GM23338 (cell line): ENCODE measurements around the gene RPL27A.

ENCODE experiments used
- TF ChIP-seq, protein P1 (sequence below), 2 experiments: fragments of 200-600 bp in 1 of 2; sonication (generic) in 1 of 2; conservative IDR thresholded peaks; 2 replicates each; pipeline versions ENCODE4 v1.5.1 to v1.6.1; 2016 to 2017; ENCODE audit warnings: antibody characterized with exemption in 2 of 2, low read depth in 2 of 2, mild to moderate bottlenecking in 2 of 2, moderate library complexity in 1 of 2
- TF ChIP-seq, protein P2 (sequence below): IDR thresholded peaks from one replicate; pipeline ENCODE4 v1.6.1; 2018; ENCODE audit warnings: antibody characterized with exemption; ENCODE audit not compliant: unreplicated experiment

DNA sequence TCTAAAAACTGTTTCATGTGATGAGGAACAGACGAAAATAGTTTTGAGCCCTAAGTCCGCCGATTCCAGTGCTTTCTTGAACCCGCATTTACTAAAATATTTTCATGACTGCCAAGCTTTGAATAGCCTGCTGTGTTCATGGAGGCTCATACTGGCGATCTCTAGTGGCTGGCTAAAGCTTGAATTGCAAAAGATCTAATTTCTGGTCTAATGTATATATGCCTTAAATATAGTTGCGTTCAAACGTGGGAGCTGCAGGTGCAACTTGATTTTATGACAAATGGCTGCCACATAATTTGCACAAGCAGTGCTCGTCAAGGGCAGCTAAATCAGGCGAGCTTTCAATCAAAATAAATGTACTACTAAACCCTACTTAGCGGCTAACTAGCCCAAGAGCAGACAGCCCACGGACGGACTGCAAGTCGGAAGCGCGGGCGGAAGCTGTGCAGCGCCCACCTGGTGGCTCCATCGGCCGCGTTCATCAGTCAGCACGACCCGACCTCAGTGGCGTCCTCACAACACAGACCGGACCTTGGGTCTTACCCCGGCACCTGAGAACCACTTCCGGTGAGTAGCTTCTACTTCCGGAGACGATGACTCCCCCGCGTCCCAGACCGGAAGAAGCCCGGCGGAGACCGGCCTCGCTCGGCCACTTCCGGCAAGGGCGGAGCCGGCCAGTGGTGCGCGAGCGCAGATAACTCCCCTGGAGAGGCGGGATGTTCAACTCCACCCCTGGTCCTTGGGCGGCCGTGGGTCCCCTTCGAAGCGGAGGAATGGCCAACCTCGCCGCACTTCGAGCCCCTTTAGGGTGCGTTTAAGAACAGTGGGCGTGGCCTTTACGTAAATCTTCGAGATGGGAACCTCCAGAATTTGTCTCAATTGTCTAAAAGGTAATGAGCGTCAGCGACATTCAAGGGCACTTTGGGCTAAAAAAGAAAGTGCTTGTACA, 6.1 kb downstream of the RPL27A start:
- TF ChIP-seq, protein P1, sequence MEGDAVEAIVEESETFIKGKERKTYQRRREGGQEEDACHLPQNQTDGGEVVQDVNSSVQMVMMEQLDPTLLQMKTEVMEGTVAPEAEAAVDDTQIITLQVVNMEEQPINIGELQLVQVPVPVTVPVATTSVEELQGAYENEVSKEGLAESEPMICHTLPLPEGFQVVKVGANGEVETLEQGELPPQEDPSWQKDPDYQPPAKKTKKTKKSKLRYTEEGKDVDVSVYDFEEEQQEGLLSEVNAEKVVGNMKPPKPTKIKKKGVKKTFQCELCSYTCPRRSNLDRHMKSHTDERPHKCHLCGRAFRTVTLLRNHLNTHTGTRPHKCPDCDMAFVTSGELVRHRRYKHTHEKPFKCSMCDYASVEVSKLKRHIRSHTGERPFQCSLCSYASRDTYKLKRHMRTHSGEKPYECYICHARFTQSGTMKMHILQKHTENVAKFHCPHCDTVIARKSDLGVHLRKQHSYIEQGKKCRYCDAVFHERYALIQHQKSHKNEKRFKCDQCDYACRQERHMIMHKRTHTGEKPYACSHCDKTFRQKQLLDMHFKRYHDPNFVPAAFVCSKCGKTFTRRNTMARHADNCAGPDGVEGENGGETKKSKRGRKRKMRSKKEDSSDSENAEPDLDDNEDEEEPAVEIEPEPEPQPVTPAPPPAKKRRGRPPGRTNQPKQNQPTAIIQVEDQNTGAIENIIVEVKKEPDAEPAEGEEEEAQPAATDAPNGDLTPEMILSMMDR (conservative IDR thresholded peaks at IDR 0.05; ENCODE audit: low read depth in 2 of 2): peak in 1 of 2 experiments; percentile 49; a peak in 2 of 4 replicates
- TF ChIP-seq, protein P2, sequence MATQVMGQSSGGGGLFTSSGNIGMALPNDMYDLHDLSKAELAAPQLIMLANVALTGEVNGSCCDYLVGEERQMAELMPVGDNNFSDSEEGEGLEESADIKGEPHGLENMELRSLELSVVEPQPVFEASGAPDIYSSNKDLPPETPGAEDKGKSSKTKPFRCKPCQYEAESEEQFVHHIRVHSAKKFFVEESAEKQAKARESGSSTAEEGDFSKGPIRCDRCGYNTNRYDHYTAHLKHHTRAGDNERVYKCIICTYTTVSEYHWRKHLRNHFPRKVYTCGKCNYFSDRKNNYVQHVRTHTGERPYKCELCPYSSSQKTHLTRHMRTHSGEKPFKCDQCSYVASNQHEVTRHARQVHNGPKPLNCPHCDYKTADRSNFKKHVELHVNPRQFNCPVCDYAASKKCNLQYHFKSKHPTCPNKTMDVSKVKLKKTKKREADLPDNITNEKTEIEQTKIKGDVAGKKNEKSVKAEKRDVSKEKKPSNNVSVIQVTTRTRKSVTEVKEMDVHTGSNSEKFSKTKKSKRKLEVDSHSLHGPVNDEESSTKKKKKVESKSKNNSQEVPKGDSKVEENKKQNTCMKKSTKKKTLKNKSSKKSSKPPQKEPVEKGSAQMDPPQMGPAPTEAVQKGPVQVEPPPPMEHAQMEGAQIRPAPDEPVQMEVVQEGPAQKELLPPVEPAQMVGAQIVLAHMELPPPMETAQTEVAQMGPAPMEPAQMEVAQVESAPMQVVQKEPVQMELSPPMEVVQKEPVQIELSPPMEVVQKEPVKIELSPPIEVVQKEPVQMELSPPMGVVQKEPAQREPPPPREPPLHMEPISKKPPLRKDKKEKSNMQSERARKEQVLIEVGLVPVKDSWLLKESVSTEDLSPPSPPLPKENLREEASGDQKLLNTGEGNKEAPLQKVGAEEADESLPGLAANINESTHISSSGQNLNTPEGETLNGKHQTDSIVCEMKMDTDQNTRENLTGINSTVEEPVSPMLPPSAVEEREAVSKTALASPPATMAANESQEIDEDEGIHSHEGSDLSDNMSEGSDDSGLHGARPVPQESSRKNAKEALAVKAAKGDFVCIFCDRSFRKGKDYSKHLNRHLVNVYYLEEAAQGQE: no peak
